ENCODE results near the gene FAM53A.
"Not testable (repeated sequence)": the region's sequence is repeated elsewhere in the genome, so short reads cannot be mapped to it uniquely, and the experiment has no call there.

FAM53A gene

GRCh38 chr4:1658146-1658545 is 26.0 kb downstream of the FAM53A start:
- DNase-seq: no peak

GRCh38 chr4:1656986-1657385 is 27.1 kb downstream of the FAM53A start:
- no peak for DNase-seq

GRCh38 chr4:1656132-1656531 is 28.0 kb downstream of the FAM53A start:
- no peak for DNase-seq

GRCh38 chr4:1655676-1656075 is 28.4 kb downstream of the FAM53A start:
- DNase-seq: no peak

- DNase-seq: no peak
Observed at GRCh38 chr4:1655081-1655480, 29.0 kb downstream of the FAM53A start.

GRCh38 chr4:1654216-1654955 is 29.7 kb downstream of the FAM53A start:
- DNase-seq: no peak

GRCh38 chr4:1653776-1654175 is 30.3 kb downstream of the FAM53A start:
- no peak for DNase-seq

GRCh38 chr4:1652088-1652487 is 32.0 kb downstream of the FAM53A start:
- DNase-seq: no peak

GRCh38 chr4:1651609-1652008 is 32.5 kb downstream of the FAM53A start:
- DNase-seq: no peak

GRCh38 chr4:1648962-1649361 is 35.2 kb downstream of the FAM53A start:
- no peak for DNase-seq

- no peak for DNase-seq
Observed at GRCh38 chr4:1647432-1647831, 36.7 kb downstream of the FAM53A start.

- no peak for DNase-seq
Observed at GRCh38 chr4:1646690-1647089, 37.4 kb downstream of the FAM53A start.

- DNase-seq: no peak
Observed at GRCh38 chr4:1644891-1645657, 39.0 kb downstream of the FAM53A start.

- no peak for DNase-seq
Observed at GRCh38 chr4:1643971-1644735, 40.0 kb downstream of the FAM53A start.

GRCh38 chr4:1642196-1642951 is 41.7 kb downstream of the FAM53A start:
- no peak for DNase-seq

- no peak for DNase-seq
Observed at GRCh38 chr4:1641671-1642070, 42.4 kb downstream of the FAM53A start.

GRCh38 chr4:1640716-1641503 is 43.2 kb downstream of the FAM53A start:
- not testable (repeated sequence) for DNase-seq

- DNase-seq: no peak
Observed at GRCh38 chr4:1640190-1640589, 43.9 kb downstream of the FAM53A start.

GRCh38 chr4:1639299-1639868 is 44.7 kb downstream of the FAM53A start:
- no peak for DNase-seq

GRCh38 chr4:1638873-1639272 is 45.2 kb downstream of the FAM53A start:
- no peak for DNase-seq

- no peak for DNase-seq
Observed at GRCh38 chr4:1638272-1638598, 45.9 kb downstream of the FAM53A start.

Data from NCI-H2081 (cell line).